Endometrial microvascular endothelial cells (primary cell): ENCODE results near the gene RNF150. TPM values are rescaled to one million over a fixed set of nuclear protein-coding genes. Genes with fewer than 3 reads are reported as not detected.
"Not testable (repeated sequence)": the region's sequence is repeated elsewhere in the genome, so short reads cannot be mapped to it uniquely, and the experiment has no call there.

Source experiments
- in situ Hi-C: cut with HindIII; loops from 2 replicates; pipeline ENCODE4 v1.10.0; 2017; ENCODE audit warnings: low sequenced_read_pairs, low pct_unique_long_range_greater_than_20kb; ENCODE audit errors: inconsistent ontology term
- total RNA-seq: library from RNA; depleted of rRNA; stranded (reverse); fragments of >200 nt; gene quantifications from one replicate; pipeline ENCODE4 v1.2.3, GENCODE V29; 2015; ENCODE audit errors: inconsistent ontology term

Gene RNF150
- total RNA-seq, result 0.09 TPM

- in situ Hi-C loops, result no loop called here
These were observed at the start of gene RNF150 for GRCh38 chr4:141133146-141133998. Gene RNF150, minus strand, starts transcription at chr4:141133469.

- in situ Hi-C loops, result no loop called here
These were observed 47.9 kb upstream of the RNF150 start for GRCh38 chr4:141180991-141181761.

DNA sequence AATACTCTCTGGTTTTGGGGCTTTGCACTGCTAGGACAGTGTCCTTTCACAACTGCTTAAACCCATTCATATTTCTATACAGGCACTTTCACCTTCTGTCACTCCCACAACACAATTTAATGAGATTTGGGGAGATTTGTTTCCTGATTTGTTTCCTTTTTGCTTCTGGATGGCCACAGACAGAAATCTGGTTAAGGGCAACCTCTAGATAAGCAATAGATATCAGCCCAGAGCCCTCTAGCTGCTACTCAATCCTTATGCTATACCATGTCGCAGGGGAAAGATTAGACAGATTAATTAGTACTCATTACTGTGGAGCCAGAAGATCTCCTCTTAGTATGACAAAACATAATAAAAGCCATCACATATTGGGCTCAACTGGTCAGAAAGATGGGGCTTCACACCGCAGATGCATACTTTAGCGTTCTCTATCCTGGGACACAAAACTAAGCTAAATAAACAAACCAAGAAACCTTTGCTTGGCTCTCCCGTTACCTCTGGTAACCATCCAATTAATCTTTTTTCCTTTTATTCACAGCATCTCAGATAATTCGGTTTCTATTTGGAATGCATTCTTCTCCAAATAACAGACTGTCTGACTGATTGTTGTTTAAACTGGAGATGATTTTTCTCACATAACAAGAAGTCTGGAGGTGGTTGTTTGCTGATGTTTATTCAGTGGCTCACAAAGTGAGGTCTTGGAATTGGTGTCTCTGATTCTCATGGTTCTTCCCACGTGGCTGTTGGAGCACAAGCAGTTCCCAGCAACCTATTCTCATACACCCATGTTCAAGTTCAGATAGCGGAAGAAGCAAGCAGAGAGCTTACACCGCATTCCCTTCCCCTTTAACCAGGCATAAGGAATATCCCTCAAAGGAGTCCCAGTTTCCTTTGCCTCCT lies 46.5 kb upstream of the RNF150 start:
- in situ Hi-C loops, result no loop called here

- in situ Hi-C loops, result no loop called here
These were observed 43.9 kb upstream of the RNF150 start for GRCh38 chr4:141177171-141177570.

GRCh38 chr4:141174457-141174856 lies 41.2 kb upstream of the RNF150 start:
- in situ Hi-C loops, result no loop called here

DNA sequence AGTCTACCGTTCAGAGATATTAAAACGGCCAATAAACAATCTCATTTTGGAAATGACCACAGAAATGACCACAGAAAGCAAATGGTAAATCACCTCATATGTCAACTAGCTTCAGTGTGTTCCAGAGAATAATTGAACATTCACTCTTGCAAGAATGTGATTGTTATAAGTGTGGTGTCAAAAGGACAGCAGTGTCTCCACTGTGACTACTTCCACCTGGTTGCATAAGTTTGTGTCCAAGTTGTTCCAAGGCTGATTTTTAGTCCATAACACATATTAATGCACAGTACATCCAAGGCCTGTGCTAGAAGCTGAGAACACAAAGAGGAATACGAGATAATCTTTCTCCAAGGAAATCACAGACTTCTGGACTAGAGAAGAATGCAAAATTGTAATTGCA lies 37.4 kb upstream of the RNF150 start:
- in situ Hi-C loops, result no loop called here

- in situ Hi-C loops, result no loop called here
These were observed 36.1 kb upstream of the RNF150 start for GRCh38 chr4:141169391-141169790.

DNA sequence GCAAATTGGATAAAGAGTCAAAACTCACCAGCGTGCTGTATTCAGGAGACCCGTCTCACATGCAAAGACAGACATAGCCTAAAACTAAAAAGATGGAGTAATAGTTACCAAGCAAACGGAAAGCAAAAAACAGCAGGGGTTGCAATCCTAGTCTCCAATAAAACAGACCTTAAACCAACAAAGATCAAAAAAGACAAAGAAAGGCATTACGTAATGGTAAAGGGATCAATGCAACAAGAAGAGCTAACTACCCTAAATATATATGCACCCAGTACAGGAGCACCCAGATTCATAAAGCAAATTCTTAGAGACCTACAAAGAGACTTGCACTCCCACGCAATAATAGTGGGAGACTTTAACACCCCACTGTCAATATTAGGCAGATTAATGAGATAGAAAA lies 31.7 kb upstream of the RNF150 start:
- in situ Hi-C loops, result not testable (repeated sequence)

DNA sequence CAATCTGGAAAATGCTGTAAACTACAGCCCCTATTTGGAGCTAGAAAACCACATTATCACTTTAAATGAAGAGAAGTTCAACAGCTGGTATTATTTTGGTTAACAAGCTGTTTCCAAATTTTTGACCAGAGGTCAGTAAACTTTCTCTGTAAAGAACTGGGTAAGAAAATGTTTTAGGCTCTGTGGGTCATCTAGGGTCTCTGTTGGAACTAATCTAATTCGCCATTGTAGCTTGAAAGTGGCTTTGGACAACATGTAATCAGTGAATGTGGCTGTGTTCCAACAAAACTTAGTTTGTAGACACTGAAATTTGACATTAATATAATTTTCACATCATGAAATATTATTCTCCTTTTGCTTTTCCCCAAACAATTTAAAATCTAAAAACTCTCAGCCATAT lies 25.8 kb upstream of the RNF150 start:
- in situ Hi-C loops, result no loop called here

DNA sequence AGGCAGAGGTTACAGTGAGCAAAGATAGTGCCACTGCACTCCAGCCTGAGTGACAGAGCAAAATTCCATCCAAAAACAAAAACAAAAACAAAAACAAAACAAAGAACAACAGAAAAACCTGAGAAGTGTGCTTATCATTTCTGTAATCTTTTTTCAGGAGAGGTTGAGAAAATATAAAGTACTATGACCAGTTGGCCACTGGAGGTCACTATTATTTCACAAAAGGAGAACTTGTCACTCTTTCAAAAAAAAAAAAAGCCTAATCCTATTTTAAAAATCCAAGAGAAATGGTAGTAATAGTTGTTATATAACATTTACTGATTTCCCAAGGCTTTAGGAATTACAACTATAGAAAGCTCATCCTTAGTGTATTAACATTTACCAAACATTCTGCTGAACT lies 24.9 kb upstream of the RNF150 start:
- in situ Hi-C loops, result no loop called here

DNA sequence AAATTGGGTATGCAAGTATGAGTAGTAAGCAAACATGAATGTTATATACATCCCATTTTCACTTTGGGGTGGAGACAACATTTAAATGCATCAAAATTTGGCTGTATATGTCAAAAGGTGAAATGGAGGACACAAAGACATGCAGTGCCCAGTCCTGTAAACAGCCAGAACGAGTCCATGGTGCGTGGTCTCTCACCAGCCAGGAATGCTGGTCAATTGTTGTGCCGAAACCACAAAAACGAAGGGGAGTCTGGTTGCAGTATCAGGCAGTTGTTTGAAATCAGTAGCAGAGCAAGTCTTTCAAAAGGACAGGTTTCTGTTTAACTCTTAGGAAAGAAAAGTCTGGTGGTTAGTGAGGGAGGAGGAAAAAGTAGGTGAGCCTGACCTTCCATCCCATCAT lies 22.3 kb upstream of the RNF150 start:
- in situ Hi-C loops, result no loop called here

GRCh38 chr4:141154725-141155124 lies 21.5 kb upstream of the RNF150 start:
- in situ Hi-C loops, result no loop called here

DNA sequence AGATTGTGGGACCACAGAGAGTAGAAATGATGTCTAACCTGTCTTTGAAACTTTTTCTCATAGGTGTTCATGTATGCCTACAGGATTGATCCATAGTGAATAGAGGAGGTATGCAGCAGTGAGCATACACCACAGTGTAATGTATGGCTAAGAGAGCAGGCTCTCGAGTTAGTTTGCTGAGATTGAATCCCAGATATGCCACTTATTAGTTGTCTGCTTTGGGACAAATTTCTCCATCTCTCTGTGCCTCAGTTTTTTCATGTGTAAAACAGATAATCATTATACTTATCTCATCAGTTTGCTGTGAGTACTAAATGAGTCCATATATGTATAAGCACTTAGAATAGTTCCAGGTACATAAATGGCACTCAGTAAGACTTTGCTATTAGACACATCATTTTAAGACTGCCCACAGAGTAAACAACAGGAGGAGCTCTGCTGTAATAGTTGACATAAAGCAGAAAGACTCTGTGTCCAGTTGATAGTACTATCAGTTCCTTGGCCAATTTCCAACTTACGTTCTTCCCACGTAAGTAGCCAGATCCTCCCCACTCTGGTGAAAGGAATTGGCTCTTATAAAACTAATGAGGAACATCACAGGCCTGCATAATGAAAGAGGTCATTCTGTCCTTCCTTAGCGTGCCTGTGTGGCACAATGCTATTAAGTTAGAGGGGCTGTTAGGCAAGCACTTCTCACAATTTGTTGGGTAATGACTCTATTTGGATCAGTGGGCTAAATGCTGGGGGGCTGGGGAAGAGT lies 20.7 kb upstream of the RNF150 start:
- in situ Hi-C loops, result no loop called here

- in situ Hi-C loops, result no loop called here
These were observed 10.9 kb upstream of the RNF150 start for GRCh38 chr4:141144207-141144606.

- in situ Hi-C loops, result no loop called here
These were observed 9.2 kb upstream of the RNF150 start for GRCh38 chr4:141142423-141142822.

- in situ Hi-C loops, result no loop called here
These were observed 7.3 kb upstream of the RNF150 start for GRCh38 chr4:141140391-141141200.

DNA sequence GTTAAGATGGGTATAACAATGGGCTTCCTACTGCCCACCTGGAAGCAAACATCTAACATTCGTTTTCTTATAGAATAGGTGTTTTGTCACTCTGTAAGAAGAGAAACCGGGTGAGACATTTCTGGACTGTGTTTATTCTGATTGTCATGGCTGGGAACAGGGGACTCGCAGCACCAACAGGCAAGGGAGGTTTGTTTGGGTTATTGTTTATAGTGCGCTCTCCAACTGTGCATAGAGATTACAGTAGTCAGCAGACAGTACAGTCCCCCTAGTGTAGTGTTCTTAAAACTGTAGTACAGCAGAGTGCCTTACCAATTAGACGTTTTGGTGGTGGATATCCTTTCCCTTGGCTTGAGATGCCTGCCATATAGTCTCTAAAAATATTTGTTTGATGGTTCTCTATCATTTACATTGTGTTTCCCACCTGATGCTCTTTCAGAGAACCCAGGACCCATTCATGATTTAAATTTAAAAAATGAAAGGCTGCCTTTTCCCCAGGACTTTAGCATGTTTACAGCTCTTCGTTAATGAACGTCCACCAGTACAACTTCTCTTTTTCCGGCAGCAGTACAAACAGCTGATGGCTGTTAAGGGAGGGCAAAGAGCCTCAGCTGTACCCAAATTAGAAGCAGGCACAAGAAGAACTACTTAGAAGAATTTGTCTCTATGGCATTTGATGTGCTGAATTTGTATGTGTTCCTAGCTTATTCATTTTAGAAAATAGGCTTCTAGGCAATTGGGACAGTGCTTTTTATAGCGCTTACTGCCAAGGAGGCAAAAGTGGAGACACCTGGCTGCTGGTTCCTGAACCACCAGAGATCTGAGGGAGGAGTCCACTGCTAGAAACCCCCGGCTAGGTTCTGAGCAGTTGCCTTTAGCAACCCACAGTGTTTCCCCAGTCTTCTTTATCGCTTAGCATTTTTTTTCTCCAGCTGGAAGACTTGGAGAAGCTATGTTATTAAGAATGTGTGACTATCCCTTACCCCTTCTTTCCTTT lies 1.0 kb upstream of the RNF150 start:
- in situ Hi-C loops, result no loop called here
